ENCODE results near the gene SUSD3. TPM values are rescaled to one million over a fixed set of nuclear protein-coding genes. Genes with fewer than 3 reads are reported as not detected.

SUSD3 gene
- polyA plus RNA-seq, 1 experiment, result 1.9 TPM

GRCh38 chr9:93024986-93025630, 33.4 kb upstream of the SUSD3 start:
- no peak overlapping the region for H3K4me3 ChIP-seq (ENCODE audit: low read depth, low read length)
- POLR2A ChIA-PET, result no interaction called here
- H3K36me3 ChIP-seq (ENCODE audit: control insufficient read depth, insufficient read depth, low read length), result no peaks in the 10 kb centered on the region
- H3K27me3 ChIP-seq (ENCODE audit: control insufficient read depth, insufficient read depth, low read length), result no peaks in the 10 kb centered on the region
- no peak for DNase-seq (ENCODE audit: low read depth)
- no peak for TF ChIP-seq CTCF (IDR thresholded peaks at IDR 0.05; ENCODE audit: insufficient read depth, low read depth, low read length)
- CTCF ChIA-PET, result interaction anchor here (0.8 to 1.2 kb wide), 3 partner anchors 22 to 84 kb away, joined by 3 read pairs; no protein-coding TSS in a partner anchor

- H3K27me3 ChIP-seq (ENCODE audit: control insufficient read depth, insufficient read depth, low read length), result no peaks in the 10 kb centered on the region
- POLR2A ChIA-PET, result no interaction called here
- no peak for TF ChIP-seq CTCF (IDR thresholded peaks at IDR 0.05; ENCODE audit: insufficient read depth, low read depth, low read length)
- no peaks in the 10 kb centered on the region for H3K36me3 ChIP-seq (ENCODE audit: control insufficient read depth, insufficient read depth, low read length)
- CTCF ChIA-PET, result interaction anchor here (0.8 to 1.4 kb wide), 4 partner anchors 8 to 83 kb away, joined by 3 read pairs; no protein-coding TSS in a partner anchor
- no peak for DNase-seq (ENCODE audit: low read depth)
- H3K4me3 ChIP-seq (ENCODE audit: low read depth, low read length), result no peak overlapping the region
Observed at GRCh38 chr9:93025736-93026135, 32.8 kb upstream of the SUSD3 start.

- POLR2A ChIA-PET, result no interaction called here
- H3K27me3 ChIP-seq (ENCODE audit: control insufficient read depth, insufficient read depth, low read length), result no peaks in the 10 kb centered on the region
- TF ChIP-seq CTCF (IDR thresholded peaks at IDR 0.05; ENCODE audit: insufficient read depth, low read depth, low read length), result no peak
- no peak overlapping the region for H3K4me3 ChIP-seq (ENCODE audit: low read depth, low read length)
- CTCF ChIA-PET, result interaction anchor here (1.4 kb wide), 1 partner anchor 9 kb away, joined by 3 read pairs; no protein-coding TSS in a partner anchor
- no peak for DNase-seq (ENCODE audit: low read depth)
- H3K36me3 ChIP-seq (ENCODE audit: control insufficient read depth, insufficient read depth, low read length), result no peaks in the 10 kb centered on the region
Observed at GRCh38 chr9:93026640-93027039, 31.9 kb upstream of the SUSD3 start.

GRCh38 chr9:93027750-93028149, 30.8 kb upstream of the SUSD3 start:
- no peaks in the 10 kb centered on the region for H3K36me3 ChIP-seq (ENCODE audit: control insufficient read depth, insufficient read depth, low read length)
- H3K4me3 ChIP-seq (ENCODE audit: low read depth, low read length), result no peak overlapping the region
- CTCF ChIA-PET, result interaction anchor here (0.6 kb wide), 1 partner anchor 697 kb away, joined by 3 read pairs; no protein-coding TSS in a partner anchor
- no peaks in the 10 kb centered on the region; the same call in 1 of the 2 replicates for H3K27me3 ChIP-seq (ENCODE audit: control insufficient read depth, insufficient read depth, low read length)
- POLR2A ChIA-PET, result no interaction called here
- TF ChIP-seq CTCF (IDR thresholded peaks at IDR 0.05; ENCODE audit: insufficient read depth, low read depth, low read length), result no peak
- DNase-seq (ENCODE audit: low read depth), result no peak

GRCh38 chr9:93028448-93029006, 30.0 kb upstream of the SUSD3 start:
- ChIA-PET CTCF (interaction anchor here (0.6 kb wide), 1 partner anchor 697 kb away, joined by 3 read pairs; no protein-coding TSS in a partner anchor), POLR2A (no interaction called here)
- no peak for DNase-seq (ENCODE audit: low read depth)
- Histone ChIP-seq H3K27me3 (ENCODE audit: control insufficient read depth, insufficient read depth, low read length) (peaks cover 2% of the 10 kb centered on the region; the same call in 1 of the 2 replicates), H3K4me3 (ENCODE audit: low read depth, low read length) (no peak overlapping the region), H3K36me3 (ENCODE audit: control insufficient read depth, insufficient read depth, low read length) (no peaks in the 10 kb centered on the region)
- no peak for TF ChIP-seq CTCF (IDR thresholded peaks at IDR 0.05; ENCODE audit: insufficient read depth, low read depth, low read length)
